SK-N-SH (cell line): Measurements from ENCODE around the gene ESRRG.

Experiments
- CHD2 ChIP-seq: fragments of 150-350 bp; IDR thresholded peaks from 2 replicates; pipeline ENCODE4 v1.6.1; 2018; ENCODE audit warnings: low read length; ENCODE audit not compliant: partially characterized antibody
- EP300 ChIP-seq, 2 experiments: IDR thresholded peaks; 2 replicates each; pipeline versions ENCODE4 v1.4.0 to v1.6.1; 2012; ENCODE audit warnings: borderline replicate concordance in 1 of 2, low read depth in 1 of 2, low read length in 1 of 2
- FOSL2 ChIP-seq: IDR thresholded peaks from 2 replicates; pipeline ENCODE4 v1.4.0; 2012; ENCODE audit warnings: low read depth, mild to moderate bottlenecking, moderate library complexity, borderline replicate concordance
- GABPA ChIP-seq: IDR thresholded peaks from 2 replicates; pipeline ENCODE4 v1.4.0; 2012; ENCODE audit warnings: low read depth, mild to moderate bottlenecking
- GATA2 ChIP-seq: sonication (generic); formaldehyde crosslinking; IDR thresholded peaks from 2 replicates; pipeline ENCODE4 v1.5.0; 2020; ENCODE audit warnings: mild to moderate bottlenecking, missing genetic modification reagents
- JUND ChIP-seq: IDR thresholded peaks from 2 replicates; pipeline ENCODE4 v1.4.0; 2012
- TCF12 ChIP-seq: IDR thresholded peaks from 2 replicates; pipeline ENCODE4 v1.4.0; 2012
- YY1 ChIP-seq: IDR thresholded peaks from 2 replicates; pipeline ENCODE4 v1.4.0; 2012; ENCODE audit warnings: low read depth, mild to moderate bottlenecking
- TF ChIP-seq, protein P1 (sequence below): fragments of 200-600 bp; sonication (generic); IDR thresholded peaks from 2 replicates; pipeline ENCODE4 v1.6.1; 2017; ENCODE audit warnings: antibody characterized with exemption, mild to moderate bottlenecking, moderate library complexity
- TF ChIP-seq, protein P2 (sequence below): fragments of 150-350 bp; IDR thresholded peaks from 2 replicates; pipeline ENCODE4 v1.6.1; 2017; ENCODE audit warnings: antibody characterized with exemption, low read length, low read depth, borderline replicate concordance
- TF ChIP-seq, protein P3 (sequence below): IDR thresholded peaks from 2 replicates; pipeline ENCODE4 v1.4.0; 2012; ENCODE audit warnings: low read depth, borderline replicate concordance
- TF ChIP-seq, protein P4 (sequence below): IDR thresholded peaks from 2 replicates; pipeline ENCODE4 v1.6.1; 2012; ENCODE audit warnings: mild to moderate bottlenecking, low read depth, low read length, moderate library complexity

DNA sequence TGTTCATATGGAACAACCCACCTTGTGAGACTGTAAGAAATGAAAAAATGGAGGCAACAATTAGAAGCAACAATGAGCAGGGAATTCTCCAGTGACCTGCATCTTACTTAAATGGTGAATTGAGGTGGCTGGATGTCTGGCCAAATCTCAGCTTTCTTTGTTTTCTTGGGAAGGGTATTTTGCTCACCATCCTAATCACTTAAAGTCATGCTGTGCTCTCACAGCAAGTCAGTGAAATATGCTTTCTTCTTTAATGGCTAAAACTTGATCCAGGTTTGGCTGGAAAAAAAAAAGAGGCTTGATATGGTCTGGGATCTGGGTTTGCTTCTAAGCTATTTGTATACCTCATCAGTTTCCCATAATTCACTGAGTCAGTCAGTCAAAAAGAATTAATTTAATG is 124.8 kb downstream of the ESRRG start:
- TF ChIP-seq, protein P1, sequence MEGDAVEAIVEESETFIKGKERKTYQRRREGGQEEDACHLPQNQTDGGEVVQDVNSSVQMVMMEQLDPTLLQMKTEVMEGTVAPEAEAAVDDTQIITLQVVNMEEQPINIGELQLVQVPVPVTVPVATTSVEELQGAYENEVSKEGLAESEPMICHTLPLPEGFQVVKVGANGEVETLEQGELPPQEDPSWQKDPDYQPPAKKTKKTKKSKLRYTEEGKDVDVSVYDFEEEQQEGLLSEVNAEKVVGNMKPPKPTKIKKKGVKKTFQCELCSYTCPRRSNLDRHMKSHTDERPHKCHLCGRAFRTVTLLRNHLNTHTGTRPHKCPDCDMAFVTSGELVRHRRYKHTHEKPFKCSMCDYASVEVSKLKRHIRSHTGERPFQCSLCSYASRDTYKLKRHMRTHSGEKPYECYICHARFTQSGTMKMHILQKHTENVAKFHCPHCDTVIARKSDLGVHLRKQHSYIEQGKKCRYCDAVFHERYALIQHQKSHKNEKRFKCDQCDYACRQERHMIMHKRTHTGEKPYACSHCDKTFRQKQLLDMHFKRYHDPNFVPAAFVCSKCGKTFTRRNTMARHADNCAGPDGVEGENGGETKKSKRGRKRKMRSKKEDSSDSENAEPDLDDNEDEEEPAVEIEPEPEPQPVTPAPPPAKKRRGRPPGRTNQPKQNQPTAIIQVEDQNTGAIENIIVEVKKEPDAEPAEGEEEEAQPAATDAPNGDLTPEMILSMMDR: no peak
- TF ChIP-seq CHD2: no peak
- TF ChIP-seq, protein P2, sequence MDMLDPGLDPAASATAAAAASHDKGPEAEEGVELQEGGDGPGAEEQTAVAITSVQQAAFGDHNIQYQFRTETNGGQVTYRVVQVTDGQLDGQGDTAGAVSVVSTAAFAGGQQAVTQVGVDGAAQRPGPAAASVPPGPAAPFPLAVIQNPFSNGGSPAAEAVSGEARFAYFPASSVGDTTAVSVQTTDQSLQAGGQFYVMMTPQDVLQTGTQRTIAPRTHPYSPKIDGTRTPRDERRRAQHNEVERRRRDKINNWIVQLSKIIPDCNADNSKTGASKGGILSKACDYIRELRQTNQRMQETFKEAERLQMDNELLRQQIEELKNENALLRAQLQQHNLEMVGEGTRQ: no peak
- no peak for TF ChIP-seq EP300 (IDR thresholded peaks at IDR 0.05; ENCODE audit: borderline replicate concordance in 1 of 2, low read depth in 1 of 2, low read length in 1 of 2)
- no peak for TF ChIP-seq GABPA
- TF ChIP-seq, protein P3, sequence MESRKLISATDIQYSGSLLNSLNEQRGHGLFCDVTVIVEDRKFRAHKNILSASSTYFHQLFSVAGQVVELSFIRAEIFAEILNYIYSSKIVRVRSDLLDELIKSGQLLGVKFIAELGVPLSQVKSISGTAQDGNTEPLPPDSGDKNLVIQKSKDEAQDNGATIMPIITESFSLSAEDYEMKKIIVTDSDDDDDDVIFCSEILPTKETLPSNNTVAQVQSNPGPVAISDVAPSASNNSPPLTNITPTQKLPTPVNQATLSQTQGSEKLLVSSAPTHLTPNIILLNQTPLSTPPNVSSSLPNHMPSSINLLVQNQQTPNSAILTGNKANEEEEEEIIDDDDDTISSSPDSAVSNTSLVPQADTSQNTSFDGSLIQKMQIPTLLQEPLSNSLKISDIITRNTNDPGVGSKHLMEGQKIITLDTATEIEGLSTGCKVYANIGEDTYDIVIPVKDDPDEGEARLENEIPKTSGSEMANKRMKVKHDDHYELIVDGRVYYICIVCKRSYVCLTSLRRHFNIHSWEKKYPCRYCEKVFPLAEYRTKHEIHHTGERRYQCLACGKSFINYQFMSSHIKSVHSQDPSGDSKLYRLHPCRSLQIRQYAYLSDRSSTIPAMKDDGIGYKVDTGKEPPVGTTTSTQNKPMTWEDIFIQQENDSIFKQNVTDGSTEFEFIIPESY: no peak
- TF ChIP-seq JUND: no peak
- TF ChIP-seq TCF12: no peak
- no peak for TF ChIP-seq YY1
- TF ChIP-seq FOSL2: no peak
- TF ChIP-seq, protein P4, sequence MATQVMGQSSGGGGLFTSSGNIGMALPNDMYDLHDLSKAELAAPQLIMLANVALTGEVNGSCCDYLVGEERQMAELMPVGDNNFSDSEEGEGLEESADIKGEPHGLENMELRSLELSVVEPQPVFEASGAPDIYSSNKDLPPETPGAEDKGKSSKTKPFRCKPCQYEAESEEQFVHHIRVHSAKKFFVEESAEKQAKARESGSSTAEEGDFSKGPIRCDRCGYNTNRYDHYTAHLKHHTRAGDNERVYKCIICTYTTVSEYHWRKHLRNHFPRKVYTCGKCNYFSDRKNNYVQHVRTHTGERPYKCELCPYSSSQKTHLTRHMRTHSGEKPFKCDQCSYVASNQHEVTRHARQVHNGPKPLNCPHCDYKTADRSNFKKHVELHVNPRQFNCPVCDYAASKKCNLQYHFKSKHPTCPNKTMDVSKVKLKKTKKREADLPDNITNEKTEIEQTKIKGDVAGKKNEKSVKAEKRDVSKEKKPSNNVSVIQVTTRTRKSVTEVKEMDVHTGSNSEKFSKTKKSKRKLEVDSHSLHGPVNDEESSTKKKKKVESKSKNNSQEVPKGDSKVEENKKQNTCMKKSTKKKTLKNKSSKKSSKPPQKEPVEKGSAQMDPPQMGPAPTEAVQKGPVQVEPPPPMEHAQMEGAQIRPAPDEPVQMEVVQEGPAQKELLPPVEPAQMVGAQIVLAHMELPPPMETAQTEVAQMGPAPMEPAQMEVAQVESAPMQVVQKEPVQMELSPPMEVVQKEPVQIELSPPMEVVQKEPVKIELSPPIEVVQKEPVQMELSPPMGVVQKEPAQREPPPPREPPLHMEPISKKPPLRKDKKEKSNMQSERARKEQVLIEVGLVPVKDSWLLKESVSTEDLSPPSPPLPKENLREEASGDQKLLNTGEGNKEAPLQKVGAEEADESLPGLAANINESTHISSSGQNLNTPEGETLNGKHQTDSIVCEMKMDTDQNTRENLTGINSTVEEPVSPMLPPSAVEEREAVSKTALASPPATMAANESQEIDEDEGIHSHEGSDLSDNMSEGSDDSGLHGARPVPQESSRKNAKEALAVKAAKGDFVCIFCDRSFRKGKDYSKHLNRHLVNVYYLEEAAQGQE: no peak
- TF ChIP-seq GATA2 (CRISPR knock-in tag): no peak
